PC-3 (cell line): ENCODE measurements around the gene IRGC. TPM values are rescaled to one million over a fixed set of nuclear protein-coding genes. Genes with fewer than 3 reads are reported as not detected.

Experiments
- ATAC-seq: fragments of 200-7000 bp; cut with Tn5 transposase; 2 replicates; pipeline ENCODE4 v1.9.1; 2020; ENCODE audit warnings: mild to moderate bottlenecking, moderate library complexity
- BruUV-seq: library from RNA; stranded (reverse); fragments of 400-500 nt; replicated peaks from 2 replicates; lab custom pipeline; 2021; lab: Mats Ljungman, UMichigan
- CTCF ChIA-PET: fragments of 300-600 bp; sonication (Branson Sonifier 250); formaldehyde crosslinking; loops from one replicate; lab custom pipeline; 2022; ENCODE audit warnings: antibody characterized with exemption; lab: Charles Lee
- POLR2A ChIA-PET: fragments of 300-600 bp; sonication (Branson Sonifier 250); formaldehyde crosslinking; loops from one replicate; lab custom pipeline; 2022; ENCODE audit warnings: antibody characterized with exemption; ENCODE audit not compliant: unreplicated experiment; lab: Charles Lee
- DNase-seq: peaks from one replicate; pipeline ENCODE4 v3.0.0-alpha.2; 2015
- H2AFZ ChIP-seq: fragments of 300-600 bp; sonication (generic); 2 replicates; pipeline ENCODE4 v1.6.0; 2016; ENCODE audit warnings: antibody characterized with exemption, low read length
- H3F3A ChIP-seq: fragments of 300-600 bp; sonication (generic); one replicate; pipeline ENCODE4 v1.6.0; 2017; ENCODE audit warnings: antibody characterized with exemption, low read length, control low read depth, mild to moderate bottlenecking; ENCODE audit not compliant: unreplicated experiment
- H3K27ac ChIP-seq: fragments of 300-600 bp; sonication (generic); 2 replicates; pipeline ENCODE4 v1.5.1; 2016; ENCODE audit warnings: mild to moderate bottlenecking, low read length
- H3K27me3 ChIP-seq: fragments of 300-600 bp; sonication (generic); 2 replicates; pipeline ENCODE4 v1.6.1; 2016; ENCODE audit warnings: low read length, mixed read lengths
- H3K36me3 ChIP-seq: fragments of 300-600 bp; sonication (generic); 2 replicates; pipeline ENCODE4 v1.6.1; 2016; ENCODE audit warnings: low read depth, mixed run types, low read length, mixed read lengths
- H3K4me1 ChIP-seq: fragments of 300-600 bp; sonication (generic); 2 replicates; pipeline ENCODE4 v1.5.1; 2016; ENCODE audit warnings: low read length; ENCODE audit not compliant: insufficient read depth
- H3K4me2 ChIP-seq: fragments of 300-600 bp; sonication (generic); 2 replicates; pipeline ENCODE4 v1.6.0; 2016; ENCODE audit warnings: low read length
- H3K4me3 ChIP-seq: fragments of 300-600 bp; sonication (generic); 2 replicates; pipeline ENCODE4 v1.5.1; 2016; ENCODE audit warnings: mild to moderate bottlenecking, low read length, mixed read lengths
- H3K79me2 ChIP-seq: fragments of 300-600 bp; sonication (generic); 2 replicates; pipeline ENCODE4 v1.6.1; 2017; ENCODE audit warnings: low read length, mixed read lengths
- H3K9ac ChIP-seq: fragments of 300-600 bp; sonication (generic); 2 replicates; pipeline ENCODE4 v1.6.0; 2016; ENCODE audit warnings: mild to moderate bottlenecking, low read length
- H3K9me2 ChIP-seq: fragments of 300-600 bp; sonication (generic); replicated peaks from 2 replicates; pipeline ENCODE4 v1.6.1; 2016; ENCODE audit warnings: mixed run types, low read length, mixed read lengths
- H3K9me3 ChIP-seq: fragments of 300-600 bp; sonication (generic); 2 replicates; pipeline ENCODE4 v1.6.1; 2016; ENCODE audit warnings: low read length, mixed read lengths
- H4K20me1 ChIP-seq: fragments of 300-600 bp; sonication (generic); 2 replicates; pipeline ENCODE4 v1.6.1; 2016; ENCODE audit warnings: low read length, mixed read lengths
- CTCF ChIP-seq: fragments of 300-600 bp; sonication (generic); conservative IDR thresholded peaks from 2 replicates; pipeline ENCODE4 v1.5.1; 2017; ENCODE audit warnings: antibody characterized with exemption, low read depth, mild to moderate bottlenecking, low read length
- EZH2 ChIP-seq: fragments of 300-600 bp; sonication (generic); IDR thresholded peaks from one replicate; pipeline ENCODE4 v1.6.1; 2017; ENCODE audit warnings: antibody characterized with exemption, mild to moderate bottlenecking, low read length; ENCODE audit not compliant: unreplicated experiment
- EZH2phosphoT487 ChIP-seq: fragments of 300-600 bp; sonication (generic); IDR thresholded peaks from 2 replicates; pipeline ENCODE4 v1.6.1; 2018; ENCODE audit warnings: mild to moderate bottlenecking, antibody characterized with exemption, low read length, borderline replicate concordance
- intact Hi-C: fragments of 100-400 bp; cut with micrococcal nuclease; formaldehyde crosslinking; loops from 2 replicates; pipeline ENCODE4 v1.9.0; 2023
- total RNA-seq: library from RNA; depleted of rRNA; stranded (reverse); fragments of >200 nt; gene quantifications from 2 replicates; pipeline ENCODE4 v1.2.3, GENCODE V29; 2014

Gene IRGC
- total RNA-seq, 1 experiment from 2014 or later, result not detected

GRCh38 chr19:43688059-43688701 lies 27.7 kb upstream of the IRGC start:
- no peaks in the 10 kb centered on the region for H3F3A ChIP-seq
- no peak overlapping the region for H2AFZ ChIP-seq
- H3K36me3 ChIP-seq, result no peaks in the 10 kb centered on the region
- no peaks in the 10 kb centered on the region for H3K79me2 ChIP-seq
- no peak overlapping the region for H3K4me2 ChIP-seq
- intact Hi-C loops, result no loop called here
- ChIA-PET CTCF (no interaction called here), POLR2A (no interaction called here)
- no peak for TF ChIP-seq EZH2
- no peak for TF ChIP-seq EZH2phosphoT487
- TF ChIP-seq CTCF, result no peak
- no peak overlapping the region for H3K9ac ChIP-seq
- H3K9me3 ChIP-seq, result no peaks in the 10 kb centered on the region
- DNase-seq (no peak), ATAC-seq (no peak)
- BruUV-seq, result no TSS peak
- no peaks in the 10 kb centered on the region for H3K9me2 ChIP-seq
- no peak overlapping the region for H3K4me3 ChIP-seq
- no peaks in the 10 kb centered on the region for H3K27me3 ChIP-seq
- no peaks in the 10 kb centered on the region; the same call in 1 of the 2 replicates for H3K4me1 ChIP-seq
- no peak overlapping the region for H3K27ac ChIP-seq
- no peaks in the 10 kb centered on the region for H4K20me1 ChIP-seq

GRCh38 chr19:43690444-43690843 lies 25.4 kb upstream of the IRGC start:
- DNase-seq (no peak), ATAC-seq (no peak)
- ChIA-PET POLR2A (no interaction called here), CTCF (no interaction called here)
- Histone ChIP-seq H3K27ac (no peak overlapping the region), H3K36me3 (no peaks in the 10 kb centered on the region), H4K20me1 (no peaks in the 10 kb centered on the region), H2AFZ (no peak overlapping the region), H3K4me2 (no peak overlapping the region), H3K4me3 (no peak overlapping the region), H3K9ac (no peak overlapping the region), H3K9me2 (no peaks in the 10 kb centered on the region), H3F3A (no peaks in the 10 kb centered on the region), H3K4me1 (peaks cover 8% of the 10 kb centered on the region; the same call in 1 of the 2 replicates), H3K79me2 (no peaks in the 10 kb centered on the region), H3K27me3 (no peaks in the 10 kb centered on the region), H3K9me3 (no peaks in the 10 kb centered on the region)
- intact Hi-C loops, result no loop called here
- no TSS peak for BruUV-seq
- TF ChIP-seq EZH2 (no peak), EZH2phosphoT487 (no peak), CTCF (no peak)

GRCh38 chr19:43690890-43691289 lies 25.0 kb upstream of the IRGC start:
- Histone ChIP-seq H3K79me2 (no peaks in the 10 kb centered on the region), H3K36me3 (no peaks in the 10 kb centered on the region), H3K27ac (no peak overlapping the region), H3K9me3 (no peaks in the 10 kb centered on the region), H2AFZ (no peak overlapping the region), H3K4me2 (no peak overlapping the region), H3F3A (no peaks in the 10 kb centered on the region), H4K20me1 (no peaks in the 10 kb centered on the region), H3K4me3 (no peak overlapping the region), H3K4me1 (peaks cover 8% of the 10 kb centered on the region; the same call in 1 of the 2 replicates), H3K27me3 (no peaks in the 10 kb centered on the region), H3K9me2 (no peaks in the 10 kb centered on the region), H3K9ac (no peak overlapping the region)
- ChIA-PET POLR2A (no interaction called here), CTCF (no interaction called here)
- no peak for DNase-seq
- no TSS peak for BruUV-seq
- no peak for ATAC-seq
- TF ChIP-seq EZH2 (no peak), EZH2phosphoT487 (no peak), CTCF (no peak)
- intact Hi-C loops, result no loop called here
